ACC112 (cell line): ENCODE data around the gene P2RY6.

Experiments
- H2AFZ ChIP-seq: fragments of 200-600 bp; sonication (generic); one replicate; pipeline ENCODE4 v1.6.0; 2017; ENCODE audit warnings: antibody characterized with exemption, low read length; ENCODE audit not compliant: unreplicated experiment
- H3K27ac ChIP-seq: fragments of 200-600 bp; sonication (generic); 2 replicates; pipeline ENCODE4 v1.5.1; 2014; ENCODE audit warnings: low read depth, mild to moderate bottlenecking, antibody characterized with exemption, low read length, moderate library complexity
- H3K27me3 ChIP-seq: fragments of 200-600 bp; sonication (generic); 2 replicates; pipeline ENCODE4 v1.6.1; 2014; ENCODE audit warnings: mild to moderate bottlenecking, antibody characterized with exemption, low read length, moderate library complexity, mixed read lengths; ENCODE audit not compliant: insufficient read depth
- H3K36me3 ChIP-seq: fragments of 200-600 bp; sonication (generic); 2 replicates; pipeline ENCODE4 v1.6.1; 2016; ENCODE audit warnings: mild to moderate bottlenecking, antibody characterized with exemption, low read length, moderate library complexity, mixed read lengths; ENCODE audit not compliant: insufficient read depth
- H3K4me1 ChIP-seq: fragments of 200-600 bp; sonication (generic); one replicate; pipeline ENCODE4 v1.6.1; 2016; ENCODE audit warnings: low read length, mixed read lengths; ENCODE audit not compliant: insufficient read depth, unreplicated experiment, control insufficient read depth
- H3K4me3 ChIP-seq: fragments of 200-600 bp; sonication (generic); 2 replicates; pipeline ENCODE4 v1.5.1; 2014; ENCODE audit warnings: mild to moderate bottlenecking, low read depth, low read length
- H3K79me2 ChIP-seq: fragments of 200-600 bp; sonication (generic); one replicate; pipeline ENCODE4 v1.6.0; 2016; ENCODE audit warnings: low read length; ENCODE audit not compliant: control insufficient read depth, unreplicated experiment, insufficient read depth

Gene P2RY6

GRCh38 chr11:73311394-73311869 is 39.3 kb downstream of the P2RY6 start:
- Histone ChIP-seq H3K27me3 (no peaks in the 10 kb centered on the region), H3K27ac (no peak overlapping the region), H2AFZ (no peak overlapping the region), H3K4me1 (peaks cover 75% of the 10 kb centered on the region), H3K79me2 (peaks cover 71% of the 10 kb centered on the region), H3K36me3 (no peaks in the 10 kb centered on the region), H3K4me3 (peak overlapping the region; percentile 87)

- Histone ChIP-seq H3K4me3 (peak overlapping the region; percentile 87), H3K4me1 (peaks cover 73% of the 10 kb centered on the region), H3K79me2 (peaks cover 77% of the 10 kb centered on the region), H2AFZ (no peak overlapping the region), H3K27ac (no peak overlapping the region), H3K27me3 (no peaks in the 10 kb centered on the region), H3K36me3 (no peaks in the 10 kb centered on the region)
Observed at GRCh38 chr11:73312036-73312435, 39.9 kb downstream of the P2RY6 start.

GRCh38 chr11:73312851-73313327 is 40.8 kb downstream of the P2RY6 start:
- H2AFZ ChIP-seq: no peak overlapping the region
- H3K79me2 ChIP-seq: peaks cover 85% of the 10 kb centered on the region
- H3K27ac ChIP-seq: peak overlapping the region; percentile 40; the same call in 1 of the 2 replicates
- peak overlapping the region; percentile 87 for H3K4me3 ChIP-seq
- no peaks in the 10 kb centered on the region for H3K27me3 ChIP-seq
- no peaks in the 10 kb centered on the region for H3K36me3 ChIP-seq
- peaks cover 80% of the 10 kb centered on the region for H3K4me1 ChIP-seq

- Histone ChIP-seq H3K79me2 (peaks cover 92% of the 10 kb centered on the region), H3K4me1 (peaks cover 80% of the 10 kb centered on the region), H2AFZ (no peak overlapping the region), H3K4me3 (peak overlapping the region; percentile 87), H3K27me3 (no peaks in the 10 kb centered on the region), H3K27ac (peak overlapping the region; percentile 40; the same call in 1 of the 2 replicates), H3K36me3 (no peaks in the 10 kb centered on the region)
Observed at GRCh38 chr11:73313652-73314051, 41.5 kb downstream of the P2RY6 start.

GRCh38 chr11:73314117-73314961 is 42.2 kb downstream of the P2RY6 start:
- peak overlapping the region; percentile 42 for H3K27ac ChIP-seq
- 0 out of 2 replicates have a peak overlapping the region, but pooled peaks have one; percentile 3 for H3K4me3 ChIP-seq
- no peaks in the 10 kb centered on the region for H3K27me3 ChIP-seq
- H3K4me1 ChIP-seq: peaks cover 80% of the 10 kb centered on the region
- no peaks in the 10 kb centered on the region for H3K36me3 ChIP-seq
- H2AFZ ChIP-seq: no peak overlapping the region
- peaks cover 96% of the 10 kb centered on the region for H3K79me2 ChIP-seq

GRCh38 chr11:73315293-73316020 is 43.3 kb downstream of the P2RY6 start:
- H3K27ac ChIP-seq: peak overlapping the region; percentile 42; the same call in 1 of the 2 replicates

GRCh38 chr11:73316422-73316821 is 44.3 kb downstream of the P2RY6 start:
- no peak overlapping the region for H2AFZ ChIP-seq
- H3K27me3 ChIP-seq: no peaks in the 10 kb centered on the region
- no peaks in the 10 kb centered on the region for H3K36me3 ChIP-seq
- H3K79me2 ChIP-seq: peaks cover 87% of the 10 kb centered on the region
- H3K4me1 ChIP-seq: peaks cover 71% of the 10 kb centered on the region
- H3K27ac ChIP-seq: no peak overlapping the region
- no peak overlapping the region for H3K4me3 ChIP-seq

More at GRCh38 chr11:73315293-73316020, 43.3 kb downstream of the P2RY6 start:
- Histone ChIP-seq H3K4me3 (no peak overlapping the region), H3K36me3 (no peaks in the 10 kb centered on the region), H2AFZ (no peak overlapping the region), H3K4me1 (peaks cover 71% of the 10 kb centered on the region), H3K27me3 (no peaks in the 10 kb centered on the region), H3K79me2 (peaks cover 94% of the 10 kb centered on the region)

GRCh38 chr11:73317373-73317772 is 45.2 kb downstream of the P2RY6 start:
- Histone ChIP-seq H3K4me1 (peaks cover 71% of the 10 kb centered on the region), H3K27me3 (no peaks in the 10 kb centered on the region), H2AFZ (no peak overlapping the region), H3K36me3 (no peaks in the 10 kb centered on the region), H3K4me3 (no peak overlapping the region), H3K27ac (no peak overlapping the region), H3K79me2 (peaks cover 79% of the 10 kb centered on the region)

- no peak overlapping the region for H3K27ac ChIP-seq
- H2AFZ ChIP-seq: no peak overlapping the region
- peaks cover 71% of the 10 kb centered on the region for H3K4me1 ChIP-seq
- H3K4me3 ChIP-seq: no peak overlapping the region
- no peaks in the 10 kb centered on the region for H3K27me3 ChIP-seq
- H3K36me3 ChIP-seq: no peaks in the 10 kb centered on the region
- H3K79me2 ChIP-seq: peaks cover 78% of the 10 kb centered on the region
Observed at GRCh38 chr11:73317803-73318202, 45.7 kb downstream of the P2RY6 start.

- H3K79me2 ChIP-seq: peaks cover 77% of the 10 kb centered on the region
- H3K27ac ChIP-seq: 0 out of 2 replicates have a peak overlapping the region, but pooled peaks have one; percentile 4
Observed at GRCh38 chr11:73318501-73319011, 46.4 kb downstream of the P2RY6 start.

More at GRCh38 chr11:73318501-73319011, 46.4 kb downstream of the P2RY6 start:
- no peak overlapping the region for H2AFZ ChIP-seq
- no peaks in the 10 kb centered on the region for H3K27me3 ChIP-seq
- no peak overlapping the region for H3K4me3 ChIP-seq
- H3K4me1 ChIP-seq: peaks cover 71% of the 10 kb centered on the region
- no peaks in the 10 kb centered on the region for H3K36me3 ChIP-seq
